GM12878 (cell line): ENCODE measurements around the gene CYP2C18. TPM values are rescaled to one million over a fixed set of nuclear protein-coding genes. Genes with fewer than 3 reads are reported as not detected.

ENCODE experiments used
- ATAC-seq: fragments of 200-7000 bp; cut with Tn5 transposase; 3 replicates; pipeline ENCODE4 v1.9.1; 2020; ENCODE audit warnings: mild to moderate bottlenecking, moderate library complexity
- BruUV-seq: library from RNA; stranded (reverse); fragments of 400-500 nt; replicated peaks from 2 replicates; lab custom pipeline; 2021; lab: Mats Ljungman, UMichigan
- CTCF ChIA-PET: fragments of 300-600 bp; sonication (Branson Sonifier 250); formaldehyde crosslinking; extraction: SDS; loops from one replicate; lab custom pipeline; 2021; ENCODE audit warnings: inconsistent platforms; lab: Yijun Ruan, JAX
- POLR2A ChIA-PET: fragments of 350-600 bp; formaldehyde crosslinking; extraction: SDS; loops from one replicate; lab custom pipeline; 2021; ENCODE audit warnings: inconsistent platforms; lab: Charles Lee
- RAD21 ChIA-PET: fragments of 300-600 bp; sonication (Branson Sonifier 250); formaldehyde crosslinking; loops from one replicate; lab custom pipeline; 2023; ENCODE audit warnings: antibody characterized with exemption; ENCODE audit not compliant: unreplicated experiment; lab: Charles Lee
- SMC1A ChIA-PET: fragments of 300-600 bp; sonication (Branson Sonifier 250); formaldehyde crosslinking; loops from one replicate; lab custom pipeline; 2023; ENCODE audit not compliant: unreplicated experiment, uncharacterized antibody; lab: Charles Lee
- DNase-seq: peaks from one replicate; pipeline ENCODE4 v3.0.0-alpha.2; 2011; ENCODE audit warnings: low read depth, low spot score
- FAIRE-seq: peaks from 3 replicates; lab custom pipeline; 2011; peaks lifted over from hg19 to GRCh38; lab: Jason Lieb, UNC
- H2AFZ ChIP-seq: 2 replicates; pipeline ENCODE4 v1.6.0; 2011; ENCODE audit warnings: low read depth, low read length, control low read depth; ENCODE audit not compliant: control insufficient read depth
- H3K27ac ChIP-seq: 2 replicates; pipeline ENCODE4 v1.5.1; 2011; ENCODE audit warnings: control low read depth; ENCODE audit not compliant: control insufficient read depth, insufficient read depth
- H3K27me3 ChIP-seq, 2 experiments: replicated peaks in 1 of 2; 2 replicates each; pipeline versions ENCODE4 v1.6.0 to v1.6.1; 2011; ENCODE audit warnings: low read length in 1 of 2; ENCODE audit not compliant: control insufficient read depth in 2 of 2, insufficient read depth in 2 of 2
- H3K36me3 ChIP-seq, 2 experiments: 2 replicates each; pipeline ENCODE4 v1.5.1; 2011; ENCODE audit warnings: low read length in 1 of 2; ENCODE audit not compliant: control insufficient read depth in 2 of 2, insufficient read depth in 2 of 2
- H3K4me1 ChIP-seq: 2 replicates; pipeline ENCODE4 v1.6.1; 2011; ENCODE audit warnings: mild to moderate bottlenecking, low read length, moderate library complexity, mixed read lengths; ENCODE audit not compliant: control insufficient read depth, insufficient read depth
- H3K4me2 ChIP-seq: 2 replicates; pipeline ENCODE4 v1.6.0; 2011; ENCODE audit warnings: control low read depth; ENCODE audit not compliant: control insufficient read depth, insufficient read depth
- H3K4me3 ChIP-seq: fragments of 200-600 bp; sonication (generic); 2 replicates; pipeline ENCODE4 v1.5.1; 2016
- H3K79me2 ChIP-seq: 2 replicates; pipeline ENCODE4 v1.6.0; 2011; ENCODE audit warnings: low read length; ENCODE audit not compliant: control insufficient read depth, insufficient read depth
- H3K9ac ChIP-seq: 2 replicates; pipeline ENCODE4 v1.8.0; 2011; ENCODE audit warnings: low read length, control low read depth, mixed read lengths; ENCODE audit not compliant: control insufficient read depth, insufficient read depth
- H3K9me3 ChIP-seq: replicated peaks from 3 replicates; pipeline ENCODE4 v1.5.1; 2011; ENCODE audit warnings: mild to moderate bottlenecking, low read length; ENCODE audit not compliant: control insufficient read depth, insufficient read depth
- H4K20me1 ChIP-seq: 2 replicates; pipeline ENCODE4 v1.6.0; 2011; ENCODE audit not compliant: control insufficient read depth, insufficient read depth
- CBFB ChIP-seq: IDR thresholded peaks from 2 replicates; pipeline ENCODE4 v1.6.1; 2016; ENCODE audit warnings: antibody characterized with exemption, low read depth
- CHD1 ChIP-seq: IDR thresholded peaks from 2 replicates; pipeline ENCODE4 v1.6.1; 2012; ENCODE audit warnings: low read depth, low read length, improper control_type of control experiment
- EGR1 ChIP-seq, 2 experiments: IDR thresholded peaks; 1 replicate in 1 of 2; 2 replicates in 1 of 2; pipeline ENCODE4 v1.6.1; 2011 to 2012; ENCODE audit warnings: low read depth in 2 of 2, low read length in 2 of 2, borderline replicate concordance in 1 of 2, mild to moderate bottlenecking in 1 of 2, moderate library complexity in 1 of 2
- NBN ChIP-seq: fragments of 450-650 bp; IDR thresholded peaks from 2 replicates; pipeline ENCODE4 v1.6.1; 2016
- NFIC ChIP-seq: IDR thresholded peaks from 2 replicates; pipeline ENCODE4 v1.6.1; 2012; ENCODE audit warnings: low read depth, mild to moderate bottlenecking, inconsistent platforms, low read length, moderate library complexity
- PAX5 ChIP-seq: IDR thresholded peaks from 2 replicates; pipeline ENCODE4 v1.6.1; 2011; ENCODE audit warnings: low read depth, low read length, borderline replicate concordance
- SMC3 ChIP-seq: IDR thresholded peaks from 2 replicates; pipeline ENCODE4 v1.6.1; 2011; ENCODE audit warnings: low read length, improper control_type of control experiment, borderline replicate concordance
- SREBF1 ChIP-seq: IDR thresholded peaks from 2 replicates; pipeline ENCODE4 v1.6.1; 2012; ENCODE audit warnings: mild to moderate bottlenecking, low read length
- ZNF207 ChIP-seq: fragments of 450-650 bp; IDR thresholded peaks from 2 replicates; pipeline ENCODE4 v1.6.1; 2014; ENCODE audit warnings: antibody characterized with exemption, mild to moderate bottlenecking, borderline replicate concordance
- ZNF24 ChIP-seq: fragments of 450-650 bp; IDR thresholded peaks from 2 replicates; pipeline ENCODE4 v1.6.1; 2017; ENCODE audit warnings: antibody characterized with exemption, mild to moderate bottlenecking
- ZNF622 ChIP-seq: fragments of 450-650 bp; IDR thresholded peaks from 2 replicates; pipeline ENCODE4 v1.6.1; 2017; ENCODE audit warnings: mild to moderate bottlenecking, inconsistent platforms
- in situ Hi-C: fragments of 300-500 bp; cut with MboI; formaldehyde crosslinking; loops from 9 replicates; pipeline ENCODE4 v1.14.3; 2018; ENCODE audit warnings: mixed read lengths
- intact Hi-C: fragments of 100-400 bp; cut with micrococcal nuclease; formaldehyde crosslinking; loops from one replicate; pipeline ENCODE4 v1.14.2; 2022; ENCODE audit not compliant: unreplicated experiment
- polyA plus RNA-seq, 11 experiments: library from polyadenylated mRNA; depleted of rRNA in 4 of 11; unstranded in 6 of 11; stranded (reverse) in 5 of 11; fragments of >200 nt; fragmentation: Nextera tagmentation in 4 of 11; fragmentation: Illumina TruSeq in 1 of 11; extraction: Ambion mirVana in 4 of 11; extraction: Trizol in 1 of 11; gene quantifications; 1 replicate in 1 of 11; 2 replicates in 10 of 11; pipeline versions ENCODE4 v1.2.1 to v1.2.3, GENCODE V29; 2011 to 2016; ENCODE audit warnings: inconsistent platforms in 2 of 11, missing spikeins in 2 of 11, low read depth in 1 of 11
- total RNA-seq, 4 experiments: library from RNA; depleted of rRNA in 3 of 4; stranded (reverse); fragments of >200 nt in 3 of 4; fragmentation: Illumina TruSeq in 1 of 4; extraction: Trizol in 1 of 4; gene quantifications; 2 replicates each; pipeline versions ENCODE4 v1.2.1 to v1.2.3, GENCODE V29; 2013 to 2021
- TF ChIP-seq, protein P1 (sequence below): fragments of 450-650 bp; IDR thresholded peaks from 2 replicates; pipeline ENCODE4 v1.6.1; 2018; ENCODE audit warnings: borderline replicate concordance, mild to moderate bottlenecking; ENCODE audit not compliant: partially characterized antibody
- TF ChIP-seq, protein P2 (sequence below): IDR thresholded peaks from 2 replicates; pipeline ENCODE4 v1.6.1; 2012; ENCODE audit warnings: mild to moderate bottlenecking, low read depth, low read length

CYP2C18 gene
- total and polyA plus RNA-seq, 10 of the 15 experiments (the other 5 are each of a cell fraction or from before 2014, with no cell fraction given): 0.05 to 0.12 (median 0.07) TPM; not detected in 5

DNA sequence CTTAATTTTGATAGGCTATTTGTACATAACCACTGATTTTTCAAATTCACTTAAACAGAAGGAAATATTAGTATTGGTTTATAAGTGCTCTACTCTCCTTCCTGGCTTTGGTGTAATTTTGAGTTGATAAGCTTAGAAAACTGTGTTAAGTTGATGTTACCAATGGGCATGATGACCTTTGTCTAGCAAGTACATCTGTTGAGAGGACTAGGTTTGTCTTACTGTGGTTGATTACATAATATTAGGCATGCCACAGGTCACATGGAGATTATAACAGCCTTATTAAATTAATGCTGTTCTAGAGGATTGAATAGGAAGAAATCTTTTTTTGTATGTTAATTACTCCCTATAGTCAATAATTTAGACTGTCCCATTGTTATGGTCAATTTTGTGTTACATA, 27.0 kb downstream of the CYP2C18 start:
- no peaks in the 10 kb centered on the region for H3K9me3 ChIP-seq
- no peak for TF ChIP-seq ZNF207
- TF ChIP-seq ZNF24: no peak
- TF ChIP-seq, all 136 proteins: peak for 0
- no peaks in the 10 kb centered on the region for H3K79me2 ChIP-seq
- no peaks in the 10 kb centered on the region for H3K27me3 ChIP-seq
- intact Hi-C loops (no loop called here), in situ Hi-C loops (no loop called here)
- CTCF ChIA-PET: interaction anchor here (0.6 kb wide), 1 partner anchor 133 kb away, joined by 3 read pairs; no protein-coding TSS in a partner anchor
- no peak overlapping the region for H3K4me3 ChIP-seq
- no peak overlapping the region for H3K27ac ChIP-seq
- H3K4me1 ChIP-seq: no peaks in the 10 kb centered on the region
- no peak for FAIRE-seq
- no peak overlapping the region for H3K9ac ChIP-seq
- H3K36me3 ChIP-seq: no peaks in the 10 kb centered on the region
- no peak overlapping the region for H2AFZ ChIP-seq
- no peak overlapping the region for H3K4me2 ChIP-seq
- POLR2A ChIA-PET: no interaction called here
- SMC1A ChIA-PET: no interaction called here
- RAD21 ChIA-PET: no interaction called here
- no peaks in the 10 kb centered on the region for H4K20me1 ChIP-seq
- ATAC-seq: no peak
- BruUV-seq: no TSS peak
- no peak for DNase-seq

DNA sequence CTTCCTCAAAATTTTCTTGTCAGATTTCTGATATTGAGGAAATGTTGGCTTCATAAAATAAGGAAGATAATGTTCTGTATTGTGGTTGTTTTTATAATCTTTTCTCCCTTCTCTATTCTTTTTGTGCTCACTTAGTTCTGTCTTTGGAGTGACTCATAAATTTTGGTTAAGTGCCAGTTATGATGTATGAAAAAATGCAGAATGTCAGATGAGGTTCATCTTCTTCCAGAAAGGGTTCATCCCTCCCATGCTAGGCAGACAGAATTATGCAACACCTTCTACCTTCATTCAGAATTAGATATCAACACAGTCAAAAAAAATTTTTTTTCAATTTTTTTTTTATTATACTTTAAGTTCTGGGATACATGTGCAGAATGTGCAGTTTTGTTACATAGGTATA, 42.3 kb downstream of the CYP2C18 start:
- RAD21 ChIA-PET: no interaction called here
- Histone ChIP-seq H3K27me3 (no peaks in the 10 kb centered on the region), H4K20me1 (no peaks in the 10 kb centered on the region), H2AFZ (no peak overlapping the region), H3K4me1 (no peaks in the 10 kb centered on the region), H3K4me2 (no peak overlapping the region), H3K9me3 (no peaks in the 10 kb centered on the region), H3K36me3 (no peaks in the 10 kb centered on the region), H3K27ac (no peak overlapping the region), H3K79me2 (no peaks in the 10 kb centered on the region), H3K4me3 (no peak overlapping the region), H3K9ac (no peak overlapping the region)
- BruUV-seq: no TSS peak
- CTCF ChIA-PET: no interaction called here
- ATAC-seq (no peak), DNase-seq (no peak), FAIRE-seq (no peak)
- TF ChIP-seq CHD1: no peak
- TF ChIP-seq SREBF1: no peak
- TF ChIP-seq, protein P1, sequence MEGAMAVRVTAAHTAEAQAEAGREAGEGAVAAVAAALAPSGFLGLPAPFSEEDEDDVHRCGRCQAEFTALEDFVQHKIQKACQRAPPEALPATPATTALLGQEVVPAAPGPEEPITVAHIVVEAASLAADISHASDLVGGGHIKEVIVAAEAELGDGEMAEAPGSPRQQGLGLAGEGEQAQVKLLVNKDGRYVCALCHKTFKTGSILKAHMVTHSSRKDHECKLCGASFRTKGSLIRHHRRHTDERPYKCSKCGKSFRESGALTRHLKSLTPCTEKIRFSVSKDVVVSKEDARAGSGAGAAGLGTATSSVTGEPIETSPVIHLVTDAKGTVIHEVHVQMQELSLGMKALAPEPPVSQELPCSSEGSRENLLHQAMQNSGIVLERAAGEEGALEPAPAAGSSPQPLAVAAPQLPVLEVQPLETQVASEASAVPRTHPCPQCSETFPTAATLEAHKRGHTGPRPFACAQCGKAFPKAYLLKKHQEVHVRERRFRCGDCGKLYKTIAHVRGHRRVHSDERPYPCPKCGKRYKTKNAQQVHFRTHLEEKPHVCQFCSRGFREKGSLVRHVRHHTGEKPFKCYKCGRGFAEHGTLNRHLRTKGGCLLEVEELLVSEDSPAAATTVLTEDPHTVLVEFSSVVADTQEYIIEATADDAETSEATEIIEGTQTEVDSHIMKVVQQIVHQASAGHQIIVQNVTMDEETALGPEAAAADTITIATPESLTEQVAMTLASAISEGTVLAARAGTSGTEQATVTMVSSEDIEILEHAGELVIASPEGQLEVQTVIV: no peak
- TF ChIP-seq ZNF622: no peak
- no peak for TF ChIP-seq NBN
- TF ChIP-seq EGR1 (IDR thresholded peaks at IDR 0.05; ENCODE audit: borderline replicate concordance in 1 of 2, low read depth in 2 of 2, low read length in 2 of 2): no peak
- no peak for TF ChIP-seq NFIC
- no peak for TF ChIP-seq SMC3
- TF ChIP-seq, protein P2, sequence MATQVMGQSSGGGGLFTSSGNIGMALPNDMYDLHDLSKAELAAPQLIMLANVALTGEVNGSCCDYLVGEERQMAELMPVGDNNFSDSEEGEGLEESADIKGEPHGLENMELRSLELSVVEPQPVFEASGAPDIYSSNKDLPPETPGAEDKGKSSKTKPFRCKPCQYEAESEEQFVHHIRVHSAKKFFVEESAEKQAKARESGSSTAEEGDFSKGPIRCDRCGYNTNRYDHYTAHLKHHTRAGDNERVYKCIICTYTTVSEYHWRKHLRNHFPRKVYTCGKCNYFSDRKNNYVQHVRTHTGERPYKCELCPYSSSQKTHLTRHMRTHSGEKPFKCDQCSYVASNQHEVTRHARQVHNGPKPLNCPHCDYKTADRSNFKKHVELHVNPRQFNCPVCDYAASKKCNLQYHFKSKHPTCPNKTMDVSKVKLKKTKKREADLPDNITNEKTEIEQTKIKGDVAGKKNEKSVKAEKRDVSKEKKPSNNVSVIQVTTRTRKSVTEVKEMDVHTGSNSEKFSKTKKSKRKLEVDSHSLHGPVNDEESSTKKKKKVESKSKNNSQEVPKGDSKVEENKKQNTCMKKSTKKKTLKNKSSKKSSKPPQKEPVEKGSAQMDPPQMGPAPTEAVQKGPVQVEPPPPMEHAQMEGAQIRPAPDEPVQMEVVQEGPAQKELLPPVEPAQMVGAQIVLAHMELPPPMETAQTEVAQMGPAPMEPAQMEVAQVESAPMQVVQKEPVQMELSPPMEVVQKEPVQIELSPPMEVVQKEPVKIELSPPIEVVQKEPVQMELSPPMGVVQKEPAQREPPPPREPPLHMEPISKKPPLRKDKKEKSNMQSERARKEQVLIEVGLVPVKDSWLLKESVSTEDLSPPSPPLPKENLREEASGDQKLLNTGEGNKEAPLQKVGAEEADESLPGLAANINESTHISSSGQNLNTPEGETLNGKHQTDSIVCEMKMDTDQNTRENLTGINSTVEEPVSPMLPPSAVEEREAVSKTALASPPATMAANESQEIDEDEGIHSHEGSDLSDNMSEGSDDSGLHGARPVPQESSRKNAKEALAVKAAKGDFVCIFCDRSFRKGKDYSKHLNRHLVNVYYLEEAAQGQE: no peak
- TF ChIP-seq CBFB: no peak
- TF ChIP-seq PAX5: no peak
- intact Hi-C loops: no loop called here
- SMC1A ChIA-PET: no interaction called here
- in situ Hi-C loops: no loop called here
- POLR2A ChIA-PET: no interaction called here
